Coronary artery (tissue), 2 donors: ENCODE data around the gene MPV17L2.

Experiments
- DNase-seq: peaks from one replicate; pipeline ENCODE4 v3.0.0-alpha.2; 2017; ENCODE audit warnings: low spot score
- H3K27ac ChIP-seq, 2 donors: fragments of 200-600 bp; sonication (generic); one replicate each; pipeline ENCODE4 v1.5.1; 2016 to 2019
- H3K4me3 ChIP-seq: fragments of 200-600 bp; sonication (generic); 2 replicates; pipeline ENCODE4 v1.5.1; 2016; ENCODE audit warnings: mild to moderate bottlenecking, moderate library complexity
- TF ChIP-seq, protein P1 (sequence below): fragments of 200-600 bp; sonication (generic); IDR thresholded peaks from one replicate; pipeline ENCODE4 v1.5.1; 2019; ENCODE audit warnings: antibody characterized with exemption

Gene MPV17L2

DNA sequence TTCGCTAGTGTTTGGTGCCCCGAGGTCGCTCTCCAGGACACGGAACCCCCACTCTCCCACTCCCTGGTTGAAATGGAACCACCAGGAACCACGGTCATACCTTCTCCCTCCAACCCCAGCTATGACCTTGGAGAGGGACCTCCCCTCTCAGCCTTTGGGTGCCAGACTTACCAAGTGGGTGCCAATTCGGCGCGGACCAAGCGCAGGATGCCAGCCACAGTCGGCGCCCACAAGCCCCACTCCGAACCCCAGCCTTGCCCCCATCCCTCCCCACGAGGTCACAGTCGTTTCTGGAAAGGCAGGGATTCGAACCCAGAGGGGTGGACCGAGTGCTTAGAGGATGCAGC is 32.3 kb downstream of the MPV17L2 start:
- no peak for DNase-seq
- TF ChIP-seq, protein P1, sequence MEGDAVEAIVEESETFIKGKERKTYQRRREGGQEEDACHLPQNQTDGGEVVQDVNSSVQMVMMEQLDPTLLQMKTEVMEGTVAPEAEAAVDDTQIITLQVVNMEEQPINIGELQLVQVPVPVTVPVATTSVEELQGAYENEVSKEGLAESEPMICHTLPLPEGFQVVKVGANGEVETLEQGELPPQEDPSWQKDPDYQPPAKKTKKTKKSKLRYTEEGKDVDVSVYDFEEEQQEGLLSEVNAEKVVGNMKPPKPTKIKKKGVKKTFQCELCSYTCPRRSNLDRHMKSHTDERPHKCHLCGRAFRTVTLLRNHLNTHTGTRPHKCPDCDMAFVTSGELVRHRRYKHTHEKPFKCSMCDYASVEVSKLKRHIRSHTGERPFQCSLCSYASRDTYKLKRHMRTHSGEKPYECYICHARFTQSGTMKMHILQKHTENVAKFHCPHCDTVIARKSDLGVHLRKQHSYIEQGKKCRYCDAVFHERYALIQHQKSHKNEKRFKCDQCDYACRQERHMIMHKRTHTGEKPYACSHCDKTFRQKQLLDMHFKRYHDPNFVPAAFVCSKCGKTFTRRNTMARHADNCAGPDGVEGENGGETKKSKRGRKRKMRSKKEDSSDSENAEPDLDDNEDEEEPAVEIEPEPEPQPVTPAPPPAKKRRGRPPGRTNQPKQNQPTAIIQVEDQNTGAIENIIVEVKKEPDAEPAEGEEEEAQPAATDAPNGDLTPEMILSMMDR, result no peak
- Histone ChIP-seq H3K4me3 (peak overlapping the region; percentile 70), H3K27ac (peak overlapping the region; percentile 54 to 83)

DNA sequence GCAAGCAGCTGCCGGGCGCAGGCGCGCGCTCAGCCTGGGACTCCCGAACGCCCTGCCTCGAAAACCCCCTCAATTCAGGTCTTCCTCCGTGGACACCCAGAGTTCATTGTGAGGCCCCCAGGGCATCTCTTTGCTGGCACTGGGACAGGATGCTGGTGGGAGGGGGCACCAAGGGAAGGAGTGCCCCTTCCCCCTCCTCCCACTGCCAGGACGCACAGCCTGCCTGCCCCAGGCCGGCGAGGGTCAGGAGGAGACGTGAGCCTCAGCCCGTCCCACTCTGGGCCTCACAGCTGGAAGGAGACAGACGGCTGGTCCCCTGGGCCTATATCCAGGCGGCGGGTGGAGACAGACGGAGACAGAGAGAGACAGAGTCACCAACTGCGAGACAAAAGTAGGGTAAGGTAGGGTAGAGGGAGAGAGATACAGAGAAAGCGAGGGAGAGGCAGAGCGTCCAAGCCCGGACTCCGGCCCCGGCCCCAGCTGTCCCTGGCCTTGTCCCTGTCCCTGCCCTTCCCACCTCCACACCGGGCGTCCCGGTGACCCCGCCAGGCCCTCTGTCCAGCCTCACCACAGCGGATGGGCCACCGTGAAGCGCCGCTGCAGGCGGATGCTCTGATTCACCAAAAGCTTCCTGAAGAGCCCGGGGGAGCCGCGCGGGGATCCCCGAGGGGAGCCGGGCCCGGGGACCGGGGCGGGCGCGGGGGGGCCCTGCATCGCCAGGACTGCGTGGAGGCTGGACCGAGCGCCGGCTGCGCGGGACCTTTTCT is 32.9 kb downstream of the MPV17L2 start, which contains the start of gene PDE4C:
PDE4C (minus strand) TSS at position 737 of the 767 bp plus-strand sequence; CDS start at position 714, 23 bp downstream.
- TF ChIP-seq, protein P1, result no peak

DNA sequence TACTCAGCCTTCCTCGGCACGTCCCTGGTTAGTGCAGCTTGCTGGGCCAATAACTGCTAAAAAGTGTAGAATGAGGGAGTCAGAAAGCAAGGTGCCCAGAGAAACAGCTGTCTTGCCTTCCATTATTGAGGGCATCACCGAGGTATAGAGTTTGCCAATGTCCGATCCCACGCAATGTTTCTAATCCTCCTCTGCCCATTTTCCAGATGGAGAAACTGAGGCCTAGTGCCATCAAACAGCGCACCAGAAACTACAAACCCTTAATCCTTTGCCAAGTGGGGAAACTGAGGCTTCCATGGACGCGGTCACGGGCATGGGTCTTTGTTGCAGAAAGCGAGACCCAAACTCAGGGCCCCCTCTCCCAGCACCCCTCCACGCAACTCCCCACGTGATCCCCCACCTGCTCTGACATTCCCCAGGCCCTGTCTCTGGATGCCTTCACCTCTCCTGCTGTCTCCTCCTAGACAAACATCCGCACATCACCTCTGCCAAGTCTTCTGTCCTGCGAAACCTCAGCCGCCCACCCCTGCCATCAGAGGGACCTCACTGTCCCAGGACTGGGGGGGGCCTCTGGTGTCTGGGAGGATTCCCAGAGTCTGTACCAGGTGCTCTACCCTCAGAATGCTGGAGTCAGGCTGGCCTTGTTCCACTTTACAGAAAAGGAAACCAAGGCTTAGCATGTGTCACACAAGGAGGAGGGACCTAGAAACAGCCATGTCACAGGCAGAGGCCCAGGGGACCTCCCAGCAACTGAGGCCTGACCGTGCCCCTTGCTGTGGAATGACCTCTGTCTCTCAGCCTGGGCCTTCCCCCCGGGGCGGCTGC is 34.1 kb downstream of the MPV17L2 start:
- Histone ChIP-seq H3K27ac (peak overlapping the region; percentile 6 to 15), H3K4me3 (no peak overlapping the region)
- TF ChIP-seq, protein P1, result no peak
- no peak for DNase-seq

More for the DNA sequence above, 32.9 kb downstream of the MPV17L2 start, which contains the start of gene PDE4C:
- H3K27ac ChIP-seq, result peak within 1 kb of the TSS; percentile 54 to 83
- peak within 1 kb of the TSS; percentile 70 for H3K4me3 ChIP-seq
- no peak for DNase-seq

DNA sequence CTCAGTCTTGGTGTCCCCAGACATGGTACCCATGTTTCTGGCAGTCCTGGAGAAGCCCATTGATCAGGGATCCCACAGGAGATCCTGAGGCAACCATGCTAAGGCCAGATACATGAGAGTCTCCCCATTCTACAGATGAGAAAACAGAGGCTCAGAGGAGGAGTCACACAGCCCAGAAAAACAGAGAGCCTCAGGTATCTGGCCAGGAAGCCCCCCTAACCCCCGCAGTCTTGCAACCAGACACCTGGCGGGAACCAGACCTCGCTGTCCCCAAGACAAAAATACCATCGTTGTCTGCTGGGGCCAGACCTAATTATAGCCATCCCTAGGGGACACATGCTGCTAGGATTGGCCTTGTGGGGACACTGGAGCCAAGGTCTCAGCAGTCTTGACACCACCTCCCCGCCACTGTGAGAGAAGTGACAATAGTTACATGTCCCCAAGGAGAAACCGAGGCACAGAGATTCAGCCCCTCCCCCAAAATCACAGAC is 34.8 kb downstream of the MPV17L2 start:
- no peak for DNase-seq
- Histone ChIP-seq H3K4me3 (no peak overlapping the region), H3K27ac (peak overlapping the region; percentile 6 to 15)
- TF ChIP-seq, protein P1, result no peak

DNA sequence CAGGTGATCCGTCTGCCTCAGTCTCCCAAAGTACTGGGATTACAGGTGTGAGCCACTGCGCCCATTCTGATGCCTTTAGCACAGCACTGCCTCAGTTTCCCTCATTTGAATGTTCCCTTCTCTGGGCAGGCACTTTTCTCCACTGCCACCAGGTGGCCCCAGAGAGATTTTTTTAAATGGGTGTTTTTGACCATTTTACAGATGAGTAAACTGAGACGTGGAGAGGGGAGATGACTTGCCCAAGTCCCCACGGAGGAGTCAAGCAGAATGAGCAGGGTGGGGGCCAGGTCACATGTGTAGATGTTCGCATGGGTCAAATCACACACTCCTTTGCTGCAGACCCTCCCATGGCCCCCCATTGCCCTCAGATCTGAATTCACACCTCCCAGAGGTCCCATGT is 36.5 kb downstream of the MPV17L2 start:
- Histone ChIP-seq H3K27ac (no peak overlapping the region), H3K4me3 (no peak overlapping the region)
- TF ChIP-seq, protein P1, result peak; percentile 29
- no peak for DNase-seq

DNA sequence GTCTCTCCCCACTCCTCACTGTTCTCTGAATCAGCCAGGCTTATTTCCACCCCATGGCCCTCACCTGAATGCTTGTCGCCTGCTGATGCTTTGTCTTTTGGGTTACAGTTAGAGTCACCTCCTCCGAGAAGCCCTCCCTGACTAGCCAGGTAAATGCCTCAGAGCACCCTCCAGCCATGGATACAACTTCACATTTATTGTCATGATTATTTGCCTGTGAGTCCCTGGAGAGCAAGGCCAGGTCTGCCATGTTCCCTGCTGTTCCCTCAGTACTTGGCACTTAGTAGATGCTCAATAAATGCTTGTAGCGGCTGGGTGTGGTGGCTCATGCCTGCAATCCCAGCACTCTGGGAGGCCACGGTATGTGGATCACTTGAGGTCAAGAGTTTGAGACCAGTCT is 36.9 kb downstream of the MPV17L2 start:
- TF ChIP-seq, protein P1, result no peak
- no peak overlapping the region for H3K4me3 ChIP-seq
- no peak overlapping the region for H3K27ac ChIP-seq
- no peak for DNase-seq
